ENCODE data around the gene ERRFI1. TPM values are rescaled to one million over a fixed set of nuclear protein-coding genes. Genes with fewer than 3 reads are reported as not detected.

ERRFI1 gene
- total RNA-seq, 1 experiment from 2014 or later: 44.4 TPM

DNA sequence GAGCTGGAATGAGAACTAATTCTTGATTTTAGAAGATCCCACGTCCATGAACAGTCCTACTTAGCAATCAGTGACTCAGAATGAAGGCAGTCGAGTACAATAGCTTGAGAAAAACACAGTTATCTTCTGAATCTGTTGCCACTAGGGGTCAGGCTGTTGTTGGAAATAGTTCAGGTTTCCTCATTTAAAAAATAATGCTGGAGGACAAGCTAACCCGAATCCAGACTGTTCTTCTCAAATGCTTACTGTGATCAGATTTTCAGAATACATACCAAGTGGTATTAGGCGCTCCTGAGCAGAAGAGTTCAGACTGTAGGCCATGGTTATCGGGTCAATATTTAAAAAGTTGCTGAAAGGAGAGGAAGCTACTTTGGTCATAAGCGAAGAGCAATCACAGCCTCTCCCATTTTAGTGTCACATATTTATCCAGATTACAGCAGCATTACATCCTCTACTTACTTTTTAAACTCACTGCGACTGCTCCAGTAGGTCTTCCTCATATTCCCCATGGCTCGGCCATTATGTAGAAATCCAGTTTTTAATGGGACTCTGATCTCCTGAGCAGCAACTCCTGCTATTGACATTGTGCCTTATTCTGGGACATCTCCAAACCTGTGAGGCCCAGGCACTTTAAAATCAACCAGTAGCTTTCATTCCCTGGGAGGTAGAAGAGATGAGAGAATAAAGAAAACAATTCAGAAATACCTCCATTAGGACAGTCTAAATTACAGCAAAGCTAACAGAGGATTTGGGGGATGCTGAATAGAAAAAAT, 10.9 kb downstream of the ERRFI1 start:
- BruUV-seq (replicated peaks): no TSS peak
- peaks cover 56% of the 10 kb centered on the region for H3K4me1 ChIP-seq (ENCODE audit: insufficient read depth, low read length, poor library complexity, severe bottlenecking)
- H3K9me3 ChIP-seq (ENCODE audit: low read depth, low read length, poor library complexity, severe bottlenecking): no peaks in the 10 kb centered on the region
- DNase-seq (ENCODE audit: low spot score): peak; percentile 90
- intact Hi-C loops (cut with micrococcal nuclease; ENCODE audit: unreplicated experiment): loop anchor here (10.0 kb wide), 1 partner anchor 330 kb away; no protein-coding TSS in a partner anchor
- ChIA-PET CTCF (interaction anchor here (0.5 to 2.4 kb wide), 14 partner anchors 9 to 833 kb away, joined by 3 to 50 read pairs (median 4); no protein-coding TSS in a partner anchor), POLR2A (ENCODE audit: low non-redundant PET) (interaction anchor here (0.5 to 0.6 kb wide), 2 partner anchors 154 to 280 kb away, joined by 3 to 5 read pairs; no protein-coding TSS in a partner anchor)
- no peak overlapping the region for H3K4me3 ChIP-seq (ENCODE audit: low read depth, low read length, poor library complexity, severe bottlenecking)
- peak overlapping the region; percentile 43 for H3K27ac ChIP-seq (ENCODE audit: low read depth, low read length, poor library complexity, severe bottlenecking)
- TF ChIP-seq, protein P1, sequence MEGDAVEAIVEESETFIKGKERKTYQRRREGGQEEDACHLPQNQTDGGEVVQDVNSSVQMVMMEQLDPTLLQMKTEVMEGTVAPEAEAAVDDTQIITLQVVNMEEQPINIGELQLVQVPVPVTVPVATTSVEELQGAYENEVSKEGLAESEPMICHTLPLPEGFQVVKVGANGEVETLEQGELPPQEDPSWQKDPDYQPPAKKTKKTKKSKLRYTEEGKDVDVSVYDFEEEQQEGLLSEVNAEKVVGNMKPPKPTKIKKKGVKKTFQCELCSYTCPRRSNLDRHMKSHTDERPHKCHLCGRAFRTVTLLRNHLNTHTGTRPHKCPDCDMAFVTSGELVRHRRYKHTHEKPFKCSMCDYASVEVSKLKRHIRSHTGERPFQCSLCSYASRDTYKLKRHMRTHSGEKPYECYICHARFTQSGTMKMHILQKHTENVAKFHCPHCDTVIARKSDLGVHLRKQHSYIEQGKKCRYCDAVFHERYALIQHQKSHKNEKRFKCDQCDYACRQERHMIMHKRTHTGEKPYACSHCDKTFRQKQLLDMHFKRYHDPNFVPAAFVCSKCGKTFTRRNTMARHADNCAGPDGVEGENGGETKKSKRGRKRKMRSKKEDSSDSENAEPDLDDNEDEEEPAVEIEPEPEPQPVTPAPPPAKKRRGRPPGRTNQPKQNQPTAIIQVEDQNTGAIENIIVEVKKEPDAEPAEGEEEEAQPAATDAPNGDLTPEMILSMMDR (conservative IDR thresholded peaks at IDR 0.05; ENCODE audit: low read depth, low read length): peak; percentile 78
- TF ChIP-seq EZH2 (IDR thresholded peaks at IDR 0.05; ENCODE audit: borderline replicate concordance, low read depth, low read length, poor library complexity, severe bottlenecking): no peak
- H3K27me3 ChIP-seq (replicated peaks; ENCODE audit: insufficient read depth, low read depth, low read length, poor library complexity): no peaks in the 10 kb centered on the region
- peaks cover 39% of the 10 kb centered on the region for H3K36me3 ChIP-seq (ENCODE audit: insufficient read depth, low read length, poor library complexity, severe bottlenecking)

DNA sequence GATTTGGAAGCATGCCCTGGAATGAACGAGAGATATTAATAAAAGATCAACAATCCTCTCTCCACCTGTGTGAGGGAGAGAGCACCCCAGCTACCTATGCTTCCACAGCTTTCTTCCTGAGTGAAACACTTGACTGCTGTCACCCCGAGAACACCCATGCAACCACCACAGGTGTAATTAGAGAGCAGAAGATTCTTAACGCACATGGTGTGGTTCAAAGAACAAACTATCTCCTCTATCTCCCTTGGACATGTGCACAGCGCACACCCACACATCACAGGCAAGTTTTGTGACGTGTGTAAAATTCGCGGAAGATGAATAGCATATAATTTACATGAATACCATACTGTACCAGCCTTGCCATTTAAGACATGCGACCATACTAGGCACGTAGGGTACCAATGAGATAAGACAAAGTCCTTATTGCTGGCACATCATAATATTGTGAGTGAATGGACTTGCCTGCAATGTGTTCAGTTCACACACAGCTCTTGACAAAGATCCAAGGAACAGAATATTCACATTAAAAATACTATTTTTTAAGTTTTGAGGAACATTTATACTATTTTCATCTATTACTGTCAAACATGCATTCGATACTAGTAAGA, 11.6 kb downstream of the ERRFI1 start:
- intact Hi-C loops (cut with micrococcal nuclease; ENCODE audit: unreplicated experiment): loop anchor here (10.0 kb wide), 1 partner anchor 330 kb away; no protein-coding TSS in a partner anchor
- no peak for DNase-seq (ENCODE audit: low spot score)
- POLR2A ChIA-PET (ENCODE audit: low non-redundant PET): interaction anchor here (0.5 to 0.6 kb wide), 2 partner anchors 155 to 281 kb away, joined by 3 to 5 read pairs; no protein-coding TSS in a partner anchor
- H3K9me3 ChIP-seq (ENCODE audit: low read depth, low read length, poor library complexity, severe bottlenecking): no peaks in the 10 kb centered on the region
- CTCF ChIA-PET: interaction anchor here (0.5 to 2.4 kb wide), 11 partner anchors 9 to 834 kb away, joined by 3 to 50 read pairs (median 4); no protein-coding TSS in a partner anchor
- H3K4me3 ChIP-seq (ENCODE audit: low read depth, low read length, poor library complexity, severe bottlenecking): no peak overlapping the region
- TF ChIP-seq, protein P1 (conservative IDR thresholded peaks at IDR 0.05; ENCODE audit: low read depth, low read length): no peak
- TF ChIP-seq EZH2 (IDR thresholded peaks at IDR 0.05; ENCODE audit: borderline replicate concordance, low read depth, low read length, poor library complexity, severe bottlenecking): no peak
- H3K27ac ChIP-seq (ENCODE audit: low read depth, low read length, poor library complexity, severe bottlenecking): no peak overlapping the region
- peaks cover 39% of the 10 kb centered on the region for H3K36me3 ChIP-seq (ENCODE audit: insufficient read depth, low read length, poor library complexity, severe bottlenecking)
- H3K27me3 ChIP-seq (replicated peaks; ENCODE audit: insufficient read depth, low read depth, low read length, poor library complexity): no peaks in the 10 kb centered on the region
- H3K4me1 ChIP-seq (ENCODE audit: insufficient read depth, low read length, poor library complexity, severe bottlenecking): peaks cover 49% of the 10 kb centered on the region
- no TSS peak for BruUV-seq (replicated peaks)

DNA sequence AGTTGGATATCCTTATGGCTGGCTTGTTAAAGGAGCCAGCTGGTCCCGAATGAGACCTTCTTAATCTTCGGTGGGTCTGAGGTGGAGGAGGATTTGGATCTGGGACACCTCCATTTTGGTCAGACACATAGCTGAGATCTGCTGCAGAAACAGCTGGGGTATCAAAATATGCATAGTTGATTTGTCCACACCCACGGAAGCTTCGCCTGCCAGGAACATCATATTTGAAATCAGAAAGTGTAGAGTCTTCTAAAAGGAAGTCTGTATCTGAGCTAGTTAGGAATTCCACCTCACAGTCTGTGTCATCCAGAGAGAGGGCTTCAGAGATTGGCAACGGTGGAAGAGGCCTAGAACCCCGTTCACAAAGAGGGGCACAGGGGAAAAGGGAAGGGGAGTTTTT, 12.3 kb downstream of the ERRFI1 start:
- CTCF ChIA-PET: interaction anchor here (2.4 kb wide), 1 partner anchor 301 kb away, joined by 50 read pairs; no protein-coding TSS in a partner anchor
- no peak for TF ChIP-seq EZH2 (IDR thresholded peaks at IDR 0.05; ENCODE audit: borderline replicate concordance, low read depth, low read length, poor library complexity, severe bottlenecking)
- TF ChIP-seq, protein P1 (conservative IDR thresholded peaks at IDR 0.05; ENCODE audit: low read depth, low read length): no peak
- Histone ChIP-seq H3K36me3 (ENCODE audit: insufficient read depth, low read length, poor library complexity, severe bottlenecking) (peaks cover 39% of the 10 kb centered on the region), H3K27me3 (replicated peaks; ENCODE audit: insufficient read depth, low read depth, low read length, poor library complexity) (no peaks in the 10 kb centered on the region), H3K27ac (ENCODE audit: low read depth, low read length, poor library complexity, severe bottlenecking) (no peak overlapping the region), H3K4me3 (ENCODE audit: low read depth, low read length, poor library complexity, severe bottlenecking) (no peak overlapping the region), H3K4me1 (ENCODE audit: insufficient read depth, low read length, poor library complexity, severe bottlenecking) (peaks cover 42% of the 10 kb centered on the region), H3K9me3 (ENCODE audit: low read depth, low read length, poor library complexity, severe bottlenecking) (no peaks in the 10 kb centered on the region)
- intact Hi-C loops (cut with micrococcal nuclease; ENCODE audit: unreplicated experiment): loop anchor here (10.0 kb wide), 1 partner anchor 331 kb away; no protein-coding TSS in a partner anchor
- no TSS peak for BruUV-seq (replicated peaks)
- POLR2A ChIA-PET (ENCODE audit: low non-redundant PET): no interaction called here
- no peak for DNase-seq (ENCODE audit: low spot score)

Measured in A673 (cell line).